ENCODE measurements around the gene KIF22. TPM values are rescaled to one million over a fixed set of nuclear protein-coding genes. Genes with fewer than 3 reads are reported as not detected.

Gene KIF22
- total and polyA plus RNA-seq, 9 of the 15 experiments (the other 6 are each of a cell fraction or from before 2014, with no cell fraction given) = 8.7 to 232 (median 131) TPM

DNA sequence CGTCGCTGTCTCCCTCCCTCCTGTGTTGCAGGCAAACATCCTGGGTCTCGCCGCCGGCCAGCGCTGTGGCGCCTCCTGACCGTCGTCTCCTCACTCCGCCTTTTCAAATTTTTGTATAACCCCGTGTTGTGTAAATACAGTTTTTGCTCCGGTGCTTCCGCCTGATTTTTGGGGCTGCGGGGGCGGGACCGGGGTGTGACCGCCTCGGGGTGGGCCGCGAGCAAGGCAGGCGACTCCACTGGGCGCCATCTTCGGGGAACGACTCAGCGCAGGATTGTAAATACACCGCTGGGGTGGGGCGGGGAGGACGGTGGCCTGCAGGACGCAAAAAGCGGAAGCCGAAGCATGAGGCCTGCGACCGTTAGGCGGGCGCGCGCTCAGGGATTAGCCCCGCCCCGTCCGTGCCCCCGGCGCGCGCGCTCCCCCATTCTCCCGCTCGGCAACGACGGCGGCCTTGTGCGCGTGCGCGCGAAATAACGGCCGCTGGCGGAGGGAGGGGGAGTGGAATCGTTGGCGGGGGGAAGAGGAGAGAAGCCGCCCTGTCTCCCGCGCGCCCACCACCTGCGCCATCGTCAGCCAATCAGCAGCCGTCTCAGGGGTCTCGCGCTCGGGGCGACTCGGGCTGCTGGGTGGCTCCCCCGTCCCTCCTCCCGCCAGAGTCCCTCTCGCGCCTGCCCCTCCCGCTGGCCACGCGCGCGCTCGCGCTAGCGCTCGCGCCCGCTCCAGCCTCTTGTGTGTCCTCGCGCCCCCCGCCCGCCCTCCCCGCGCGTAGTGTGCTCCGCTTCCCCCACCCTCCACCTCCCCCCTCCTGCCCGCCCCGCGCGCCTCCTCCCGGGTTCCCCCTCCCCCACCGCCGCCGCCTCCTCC, 14.9 kb downstream of the KIF22 start (continued):
- TF ChIP-seq, protein P1, sequence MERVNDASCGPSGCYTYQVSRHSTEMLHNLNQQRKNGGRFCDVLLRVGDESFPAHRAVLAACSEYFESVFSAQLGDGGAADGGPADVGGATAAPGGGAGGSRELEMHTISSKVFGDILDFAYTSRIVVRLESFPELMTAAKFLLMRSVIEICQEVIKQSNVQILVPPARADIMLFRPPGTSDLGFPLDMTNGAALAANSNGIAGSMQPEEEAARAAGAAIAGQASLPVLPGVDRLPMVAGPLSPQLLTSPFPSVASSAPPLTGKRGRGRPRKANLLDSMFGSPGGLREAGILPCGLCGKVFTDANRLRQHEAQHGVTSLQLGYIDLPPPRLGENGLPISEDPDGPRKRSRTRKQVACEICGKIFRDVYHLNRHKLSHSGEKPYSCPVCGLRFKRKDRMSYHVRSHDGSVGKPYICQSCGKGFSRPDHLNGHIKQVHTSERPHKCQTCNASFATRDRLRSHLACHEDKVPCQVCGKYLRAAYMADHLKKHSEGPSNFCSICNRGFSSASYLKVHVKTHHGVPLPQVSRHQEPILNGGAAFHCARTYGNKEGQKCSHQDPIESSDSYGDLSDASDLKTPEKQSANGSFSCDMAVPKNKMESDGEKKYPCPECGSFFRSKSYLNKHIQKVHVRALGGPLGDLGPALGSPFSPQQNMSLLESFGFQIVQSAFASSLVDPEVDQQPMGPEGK (CRISPR knock-in tag; IDR thresholded peaks at IDR 0.05; ENCODE audit: borderline replicate concordance) = no peak
- TF ChIP-seq, protein P2, sequence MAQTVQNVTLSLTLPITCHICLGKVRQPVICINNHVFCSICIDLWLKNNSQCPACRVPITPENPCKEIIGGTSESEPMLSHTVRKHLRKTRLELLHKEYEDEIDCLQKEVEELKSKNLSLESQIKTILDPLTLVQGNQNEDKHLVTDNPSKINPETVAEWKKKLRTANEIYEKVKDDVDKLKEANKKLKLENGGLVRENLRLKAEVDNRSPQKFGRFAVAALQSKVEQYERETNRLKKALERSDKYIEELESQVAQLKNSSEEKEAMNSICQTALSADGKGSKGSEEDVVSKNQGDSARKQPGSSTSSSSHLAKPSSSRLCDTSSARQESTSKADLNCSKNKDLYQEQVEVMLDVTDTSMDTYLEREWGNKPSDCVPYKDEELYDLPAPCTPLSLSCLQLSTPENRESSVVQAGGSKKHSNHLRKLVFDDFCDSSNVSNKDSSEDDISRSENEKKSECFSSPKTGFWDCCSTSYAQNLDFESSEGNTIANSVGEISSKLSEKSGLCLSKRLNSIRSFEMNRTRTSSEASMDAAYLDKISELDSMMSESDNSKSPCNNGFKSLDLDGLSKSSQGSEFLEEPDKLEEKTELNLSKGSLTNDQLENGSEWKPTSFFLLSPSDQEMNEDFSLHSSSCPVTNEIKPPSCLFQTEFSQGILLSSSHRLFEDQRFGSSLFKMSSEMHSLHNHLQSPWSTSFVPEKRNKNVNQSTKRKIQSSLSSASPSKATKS (CRISPR knock-in tag; IDR thresholded peaks at IDR 0.05) = no peak
- TF ChIP-seq KDM2B (CRISPR knock-in tag; IDR thresholded peaks at IDR 0.05) = 0 out of 2 replicates have a peak, but pooled peaks have one; percentile 3
- no peak for TF ChIP-seq RBM15 (IDR thresholded peaks at IDR 0.05; ENCODE audit: insufficient read depth, low read length)
- TF ChIP-seq, protein P3, sequence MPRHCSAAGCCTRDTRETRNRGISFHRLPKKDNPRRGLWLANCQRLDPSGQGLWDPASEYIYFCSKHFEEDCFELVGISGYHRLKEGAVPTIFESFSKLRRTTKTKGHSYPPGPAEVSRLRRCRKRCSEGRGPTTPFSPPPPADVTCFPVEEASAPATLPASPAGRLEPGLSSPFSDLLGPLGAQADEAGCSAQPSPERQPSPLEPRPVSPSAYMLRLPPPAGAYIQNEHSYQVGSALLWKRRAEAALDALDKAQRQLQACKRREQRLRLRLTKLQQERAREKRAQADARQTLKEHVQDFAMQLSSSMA (CRISPR knock-in tag; IDR thresholded peaks at IDR 0.05) = 0 out of 2 replicates have a peak, but pooled peaks have one; percentile 6
- no peak for TF ChIP-seq NR1H2 (CRISPR knock-in tag; IDR thresholded peaks at IDR 0.05)
- no peak for TF ChIP-seq TEAD2 (tag; IDR thresholded peaks at IDR 0.05)
- TF ChIP-seq, protein P4, sequence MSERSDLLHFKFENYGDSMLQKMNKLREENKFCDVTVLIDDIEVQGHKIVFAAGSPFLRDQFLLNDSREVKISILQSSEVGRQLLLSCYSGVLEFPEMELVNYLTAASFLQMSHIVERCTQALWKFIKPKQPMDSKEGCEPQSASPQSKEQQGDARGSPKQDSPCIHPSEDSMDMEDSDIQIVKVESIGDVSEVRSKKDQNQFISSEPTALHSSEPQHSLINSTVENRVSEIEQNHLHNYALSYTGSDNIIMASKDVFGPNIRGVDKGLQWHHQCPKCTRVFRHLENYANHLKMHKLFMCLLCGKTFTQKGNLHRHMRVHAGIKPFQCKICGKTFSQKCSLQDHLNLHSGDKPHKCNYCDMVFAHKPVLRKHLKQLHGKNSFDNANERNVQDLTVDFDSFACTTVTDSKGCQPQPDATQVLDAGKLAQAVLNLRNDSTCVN (CRISPR knock-in tag; IDR thresholded peaks at IDR 0.05) = 0 out of 2 replicates have a peak, but pooled peaks have one; percentile 8
- TF ChIP-seq PTTG1 (tag; IDR thresholded peaks at IDR 0.05; ENCODE audit: low read depth) = no peak
- no peak for TF ChIP-seq ZNF507 (tag; conservative IDR thresholded peaks at IDR 0.05)
- TF ChIP-seq DIDO1 (tag; IDR thresholded peaks at IDR 0.05; ENCODE audit: low read depth) = no peak
- TF ChIP-seq DMBX1 (CRISPR knock-in tag; IDR thresholded peaks at IDR 0.05; ENCODE audit: borderline replicate concordance) = peak; percentile 83
- TF ChIP-seq ZNF274 (IDR thresholded peaks at IDR 0.05; ENCODE audit: borderline replicate concordance, low read depth, low read length) = no peak
- TF ChIP-seq, protein P5, sequence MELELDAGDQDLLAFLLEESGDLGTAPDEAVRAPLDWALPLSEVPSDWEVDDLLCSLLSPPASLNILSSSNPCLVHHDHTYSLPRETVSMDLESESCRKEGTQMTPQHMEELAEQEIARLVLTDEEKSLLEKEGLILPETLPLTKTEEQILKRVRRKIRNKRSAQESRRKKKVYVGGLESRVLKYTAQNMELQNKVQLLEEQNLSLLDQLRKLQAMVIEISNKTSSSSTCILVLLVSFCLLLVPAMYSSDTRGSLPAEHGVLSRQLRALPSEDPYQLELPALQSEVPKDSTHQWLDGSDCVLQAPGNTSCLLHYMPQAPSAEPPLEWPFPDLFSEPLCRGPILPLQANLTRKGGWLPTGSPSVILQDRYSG (tag; conservative IDR thresholded peaks at IDR 0.05; ENCODE audit: low read depth) = peak; percentile 65; the same call in 1 of the 2 replicates
- 0 out of 2 replicates have a peak, but pooled peaks have one; percentile 22 for TF ChIP-seq SMARCA4 (IDR thresholded peaks at IDR 0.05)
- TF ChIP-seq SMARCA5 (IDR thresholded peaks at IDR 0.05) = no peak
- no peak for TF ChIP-seq STAT5A (IDR thresholded peaks at IDR 0.05; ENCODE audit: borderline replicate concordance, low read length)
- TF ChIP-seq, protein P6, sequence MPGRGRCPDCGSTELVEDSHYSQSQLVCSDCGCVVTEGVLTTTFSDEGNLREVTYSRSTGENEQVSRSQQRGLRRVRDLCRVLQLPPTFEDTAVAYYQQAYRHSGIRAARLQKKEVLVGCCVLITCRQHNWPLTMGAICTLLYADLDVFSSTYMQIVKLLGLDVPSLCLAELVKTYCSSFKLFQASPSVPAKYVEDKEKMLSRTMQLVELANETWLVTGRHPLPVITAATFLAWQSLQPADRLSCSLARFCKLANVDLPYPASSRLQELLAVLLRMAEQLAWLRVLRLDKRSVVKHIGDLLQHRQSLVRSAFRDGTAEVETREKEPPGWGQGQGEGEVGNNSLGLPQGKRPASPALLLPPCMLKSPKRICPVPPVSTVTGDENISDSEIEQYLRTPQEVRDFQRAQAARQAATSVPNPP (IDR thresholded peaks at IDR 0.05; ENCODE audit: borderline replicate concordance, insufficient read depth, insufficient read length) = no peak
- no peak for TF ChIP-seq ZNF561 (CRISPR knock-in tag; conservative IDR thresholded peaks at IDR 0.05)

All from K562 (cell line).